Ovary (tissue), 9 donors: Measurements from ENCODE around the gene ALDOB. TPM values are rescaled to one million over a fixed set of nuclear protein-coding genes. Genes with fewer than 3 reads are reported as not detected.

Experiments used
- DNase-seq, 5 donors: peaks; one replicate each; pipeline ENCODE4 v3.0.0-alpha.2; 2019 to 2020
- H3K27ac ChIP-seq, 2 donors: fragments of 200-600 bp; one replicate each; pipeline versions ENCODE4 v1.5.1 to v1.8.0; 2019 to 2022
- H3K27me3 ChIP-seq: fragments of 200-600 bp; one replicate; pipeline ENCODE4 v1.8.0; 2022
- H3K36me3 ChIP-seq: fragments of 200-600 bp; sonication (generic); one replicate; pipeline ENCODE4 v1.5.1; 2019
- H3K4me1 ChIP-seq: one replicate; pipeline ENCODE4 v1.8.1; 2013; ENCODE audit warnings: mild to moderate bottlenecking, moderate library complexity; ENCODE audit not compliant: insufficient read depth
- H3K4me3 ChIP-seq: fragments of 200-600 bp; sonication (generic); one replicate; pipeline ENCODE4 v1.5.1; 2017
- H3K9me3 ChIP-seq, 2 donors: fragments of 200-600 bp in 1 of 2; sonication (generic) in 1 of 2; one replicate each; pipeline versions ENCODE4 v1.5.1 to v1.8.1; 2013 to 2019; ENCODE audit warnings: mild to moderate bottlenecking in 1 of 2, moderate library complexity in 1 of 2
- EP300 ChIP-seq: sonication (generic); formaldehyde crosslinking; IDR thresholded peaks from one replicate; pipeline ENCODE4 v1.6.1; 2017; ENCODE audit warnings: antibody characterized with exemption
- POLR2A ChIP-seq: fragments of 450-650 bp; IDR thresholded peaks from one replicate; pipeline ENCODE4 v1.6.1; 2017; ENCODE audit warnings: antibody characterized with exemption, mild to moderate bottlenecking, moderate library complexity
- WGBS, 3 donors: extraction: QIAGEN DNeasy Blood & Tissue Kit in 1 of 3; methylation state at CpG; one replicate each; pipeline versions ENCODE4 v1.1.5 to v1.1.7; 2013 to 2017; 5-methylcytosine and 5-hydroxymethylcytosine counted together
- intact Hi-C, 4 donors: fragments of 100-400 bp; cut with DNase I; formaldehyde crosslinking; loops; one replicate each; pipeline versions ENCODE4 v1.11.0 to v1.15.1; 2022 to 2023
- polyA plus RNA-seq, 2 donors: library from polyadenylated mRNA; stranded (reverse); fragments of 200-250 nt in 1 of 2; fragments of 350-450 nt in 1 of 2; fragmentation: Illumina TruSeq in 1 of 2; extraction: RNeasy Lipid Tissue Mini Kit (QIAGEN cat#74804) in 1 of 2; gene quantifications; one replicate each; pipeline ENCODE4 v1.2.3, GENCODE V29; 2013 to 2014
- total RNA-seq, 7 donors: library from RNA; depleted of rRNA in 2 of 7; stranded (reverse); fragments of >200 nt in 2 of 7; fragmentation: NEBNext Ultra II Directional in 3 of 7; extraction: Animal tissue kit (Norgen Biotek cat#: 25700) in 3 of 7; gene quantifications; one replicate each; pipeline versions ENCODE4 v1.1.0 to v1.2.4, GENCODE V29; 2016 to 2023
- TF ChIP-seq, protein P1 (sequence below), 3 donors: fragments of 450-650 bp in 2 of 3; fragments of 200-600 bp in 1 of 3; IDR thresholded peaks; one replicate each; pipeline versions ENCODE4 v1.5.1 to v1.8.0; 2016 to 2022; ENCODE audit warnings: antibody characterized with exemption in 3 of 3, mild to moderate bottlenecking in 1 of 3
- donor health status: DM: no; HTN: no; CAD: no; lungs with moderate emphysema.
- donor health status: DM: no; HTN: no; CAD: no.
- donor health status: Bipolar disorder and iron deficiency.
- donor health status: DM: yes; HTN: yes; CAD: no.
- donor health status: DM: no; HTN: no; CAD: no.
- donor health status: DM: yes; HTN: yes; CAD: no.

The ALDOB gene
- total and polyA plus RNA-seq, 9 donors = 0.18 to 14.7 (median 0.62) TPM; not detected in 2

DNA sequence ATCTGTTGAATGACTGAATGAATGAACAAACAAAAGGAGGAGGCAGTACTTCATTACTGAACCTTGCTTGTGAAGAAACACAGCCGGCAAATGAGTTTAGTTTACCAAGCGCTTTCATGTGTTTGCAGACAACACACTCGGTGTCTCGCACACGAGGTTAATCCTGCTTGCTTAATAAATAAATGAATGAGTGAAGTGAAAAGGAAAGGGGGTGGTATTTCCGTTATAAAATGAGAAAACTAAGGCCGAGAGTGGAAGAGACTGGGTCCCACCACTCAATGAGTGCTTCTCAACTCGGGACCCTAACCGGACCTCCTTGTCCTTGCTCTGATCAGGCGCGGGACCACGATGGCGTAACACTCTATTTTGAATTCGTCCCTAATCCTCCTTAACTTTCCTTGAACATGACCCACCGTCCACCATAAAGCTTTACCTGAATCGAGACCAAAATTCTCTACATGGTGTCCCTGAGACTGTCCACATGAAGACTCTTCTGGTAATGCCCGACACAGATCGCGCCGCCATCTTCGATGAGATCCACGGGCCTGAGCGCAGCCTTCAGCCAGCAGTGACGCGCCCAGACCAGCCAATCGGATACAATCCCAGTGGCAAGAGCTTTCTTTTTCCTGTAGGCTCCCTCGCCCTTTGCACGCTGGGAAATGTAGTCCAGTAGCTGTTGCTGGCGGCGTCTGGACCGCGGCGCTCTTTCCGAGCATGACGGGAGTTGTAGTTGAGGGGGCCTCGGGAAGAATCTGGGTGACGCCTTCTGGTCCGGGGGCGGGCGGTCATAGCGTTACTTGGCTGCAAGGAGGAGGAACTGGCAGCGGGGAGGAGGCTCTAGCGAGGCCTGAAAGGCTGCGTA is 37.3 kb downstream of the ALDOB start, which contains the start of the genes MRPL50 and ZNF189:
TSS of gene MRPL50 (minus strand) at position 551 of the 862 bp plus-strand sequence. CDS start at position 525, 26 bp downstream.
TSS of gene ZNF189 (plus strand) at position 784 of the 862 bp plus-strand sequence. CDS start 306 bp downstream, outside the sequence.
- Histone ChIP-seq H3K4me1 (peaks cover 2% of the 10 kb centered on the region), H3K27me3 (no peaks in the 10 kb centered on the region), H3K9me3 (peaks cover 0 to 5% of the 10 kb centered on the region in 2 donors), H3K36me3 (no peaks in the 10 kb centered on the region), H3K4me3 (peak within 1 kb of the TSS; percentile 84), H3K27ac (peak within 1 kb of the TSS; percentile 70 to 81)
- intact Hi-C loops = loop anchor here in 1 of 4 donors (5.0 kb wide), 1 partner anchor 134 kb away; the partner anchor contains the start of gene RNF20
- peak; percentile 97 to 99 (median 97) for DNase-seq
- WGBS, 3 donors = 0 to 1% (median 1%) methylated on average over 44 of the region's 44 CpGs
- TF ChIP-seq POLR2A = peak; percentile 93
- TF ChIP-seq, protein P1, sequence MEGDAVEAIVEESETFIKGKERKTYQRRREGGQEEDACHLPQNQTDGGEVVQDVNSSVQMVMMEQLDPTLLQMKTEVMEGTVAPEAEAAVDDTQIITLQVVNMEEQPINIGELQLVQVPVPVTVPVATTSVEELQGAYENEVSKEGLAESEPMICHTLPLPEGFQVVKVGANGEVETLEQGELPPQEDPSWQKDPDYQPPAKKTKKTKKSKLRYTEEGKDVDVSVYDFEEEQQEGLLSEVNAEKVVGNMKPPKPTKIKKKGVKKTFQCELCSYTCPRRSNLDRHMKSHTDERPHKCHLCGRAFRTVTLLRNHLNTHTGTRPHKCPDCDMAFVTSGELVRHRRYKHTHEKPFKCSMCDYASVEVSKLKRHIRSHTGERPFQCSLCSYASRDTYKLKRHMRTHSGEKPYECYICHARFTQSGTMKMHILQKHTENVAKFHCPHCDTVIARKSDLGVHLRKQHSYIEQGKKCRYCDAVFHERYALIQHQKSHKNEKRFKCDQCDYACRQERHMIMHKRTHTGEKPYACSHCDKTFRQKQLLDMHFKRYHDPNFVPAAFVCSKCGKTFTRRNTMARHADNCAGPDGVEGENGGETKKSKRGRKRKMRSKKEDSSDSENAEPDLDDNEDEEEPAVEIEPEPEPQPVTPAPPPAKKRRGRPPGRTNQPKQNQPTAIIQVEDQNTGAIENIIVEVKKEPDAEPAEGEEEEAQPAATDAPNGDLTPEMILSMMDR (IDR thresholded peaks at IDR 0.05) = no peak

DNA sequence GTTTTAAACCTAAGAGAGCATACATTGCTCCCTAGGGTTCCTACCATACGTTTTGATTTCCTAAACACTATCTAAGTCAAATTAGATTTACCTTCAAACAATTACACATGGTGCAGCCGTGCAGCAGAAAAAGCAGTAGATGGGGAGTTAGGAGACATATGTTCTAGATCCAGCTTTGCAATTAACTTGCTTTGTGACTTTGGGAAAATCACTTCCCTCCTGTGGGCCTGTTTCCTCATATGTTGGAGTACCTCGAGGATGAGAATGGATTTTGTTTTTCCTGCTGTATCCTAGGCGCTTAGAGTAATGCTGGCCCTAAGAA is 37.9 kb downstream of the ALDOB start:
- peak overlapping the region; percentile 84 for H3K4me3 ChIP-seq
- no peak for DNase-seq
- intact Hi-C loops = loop anchor here in 1 of 4 donors (5.0 kb wide), 1 partner anchor 135 kb away; the partner anchor contains the start of gene RNF20
- peak overlapping the region; percentile 61 to 81 for H3K27ac ChIP-seq
- H3K27me3 ChIP-seq = no peaks in the 10 kb centered on the region
- H3K36me3 ChIP-seq = no peaks in the 10 kb centered on the region
- no peak for TF ChIP-seq EP300
- TF ChIP-seq, protein P1 (IDR thresholded peaks at IDR 0.05) = no peak
- no peak for TF ChIP-seq POLR2A
- WGBS, 3 donors = 7 to 10% (median 9%) methylated on average over 4 of the region's 4 CpGs
- H3K9me3 ChIP-seq = peaks cover 0 to 5% of the 10 kb centered on the region in 2 donors
- peaks cover 2% of the 10 kb centered on the region for H3K4me1 ChIP-seq

DNA sequence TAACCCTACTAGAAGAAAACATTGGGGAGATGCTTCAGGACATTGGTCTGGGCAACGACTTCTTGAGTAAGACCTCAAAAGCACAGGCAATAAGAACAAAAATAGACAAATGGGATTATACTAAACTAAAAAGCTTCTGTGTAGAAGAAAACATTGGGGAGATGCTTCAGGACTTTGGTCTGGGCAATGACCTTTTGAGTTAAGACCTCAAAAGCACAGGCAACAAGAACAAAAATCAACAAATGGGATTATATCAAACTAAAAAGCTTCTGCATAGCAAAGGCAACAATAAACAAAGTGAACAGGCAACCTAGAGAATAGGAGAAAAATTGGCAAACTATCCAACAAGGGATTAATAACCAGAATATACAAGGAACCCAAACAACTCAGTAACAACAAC is 40.9 kb downstream of the ALDOB start:
- TF ChIP-seq, protein P1 (IDR thresholded peaks at IDR 0.05) = no peak
- TF ChIP-seq EP300 = no peak
- no peak for TF ChIP-seq POLR2A
- H3K4me1 ChIP-seq = peaks cover 2% of the 10 kb centered on the region
- no peak overlapping the region for H3K4me3 ChIP-seq
- no peak overlapping the region for H3K27ac ChIP-seq
- no peaks in the 10 kb centered on the region for H3K9me3 ChIP-seq
- no peak for DNase-seq
- intact Hi-C loops = loop anchor here in 1 of 4 donors (5.0 kb wide), 1 partner anchor 138 kb away; the partner anchor contains the start of gene RNF20
- no peaks in the 10 kb centered on the region for H3K27me3 ChIP-seq
- no peaks in the 10 kb centered on the region for H3K36me3 ChIP-seq
- 93 to 96% (median 95%) methylated on average over 1 of the region's 1 CpG for WGBS, 3 donors

DNA sequence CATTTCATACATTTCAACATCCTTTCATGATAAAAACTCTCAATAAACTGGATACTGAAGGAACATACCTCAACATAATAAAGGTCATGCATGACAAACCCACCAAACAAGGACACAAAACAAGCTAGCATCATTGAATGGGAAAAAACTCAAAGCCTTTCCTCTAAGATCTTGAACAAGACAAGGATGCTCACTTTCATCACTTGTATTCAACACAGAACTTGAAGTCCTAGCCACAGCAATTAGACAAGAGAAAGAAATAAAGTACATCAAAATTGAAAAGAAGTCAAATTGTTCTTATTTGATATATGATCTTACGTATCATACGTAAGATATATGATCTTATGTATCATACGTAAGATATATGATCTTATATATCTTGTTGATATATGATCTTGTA is 42.4 kb downstream of the ALDOB start:
- Histone ChIP-seq H3K9me3 (no peaks in the 10 kb centered on the region), H3K4me3 (no peak overlapping the region), H3K27me3 (no peaks in the 10 kb centered on the region), H3K4me1 (no peaks in the 10 kb centered on the region), H3K36me3 (no peaks in the 10 kb centered on the region), H3K27ac (no peak overlapping the region)
- WGBS, 3 donors = 98 to 99% (median 98%) methylated on average over 3 of the region's 3 CpGs
- TF ChIP-seq, protein P1 (IDR thresholded peaks at IDR 0.05) = no peak
- TF ChIP-seq POLR2A (no peak), EP300 (no peak)
- intact Hi-C loops = no loop called here
- DNase-seq = no peak
